ENCODE results near the gene SCAF11. TPM values are rescaled to one million over a fixed set of nuclear protein-coding genes. Genes with fewer than 3 reads are reported as not detected.
A peak's percentile ranks its signal among the peaks of the same experiment; 100 is the strongest.

Gene SCAF11
- total RNA-seq, 1 donor: 186 TPM

DNA sequence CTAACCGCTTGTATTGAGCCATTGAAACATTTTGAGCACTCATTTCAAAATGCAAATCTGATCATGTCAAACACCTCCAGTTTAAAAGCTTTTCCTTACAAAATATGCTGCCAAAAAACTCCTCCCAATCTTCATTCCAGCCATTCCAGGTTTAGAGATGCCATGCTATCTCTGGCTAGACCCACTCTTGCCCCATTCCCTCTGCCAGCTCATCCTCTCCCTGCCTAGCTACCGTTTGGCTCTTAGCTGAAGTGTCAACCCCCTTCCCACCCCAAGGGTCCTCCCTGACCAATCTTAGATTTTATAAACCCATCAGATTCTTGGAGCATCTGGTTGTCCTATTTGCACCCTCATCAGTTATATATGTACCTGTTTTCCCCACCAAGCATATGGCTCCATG, 75.0 kb downstream of the SCAF11 start:
- H3K4me3 ChIP-seq (ENCODE audit: low read depth, low read length): no peak overlapping the region
- DNase-seq (ENCODE audit: low read depth): no peak
- no peak for TF ChIP-seq CTCF (IDR thresholded peaks at IDR 0.05; ENCODE audit: insufficient read depth, low read depth, low read length)

DNA sequence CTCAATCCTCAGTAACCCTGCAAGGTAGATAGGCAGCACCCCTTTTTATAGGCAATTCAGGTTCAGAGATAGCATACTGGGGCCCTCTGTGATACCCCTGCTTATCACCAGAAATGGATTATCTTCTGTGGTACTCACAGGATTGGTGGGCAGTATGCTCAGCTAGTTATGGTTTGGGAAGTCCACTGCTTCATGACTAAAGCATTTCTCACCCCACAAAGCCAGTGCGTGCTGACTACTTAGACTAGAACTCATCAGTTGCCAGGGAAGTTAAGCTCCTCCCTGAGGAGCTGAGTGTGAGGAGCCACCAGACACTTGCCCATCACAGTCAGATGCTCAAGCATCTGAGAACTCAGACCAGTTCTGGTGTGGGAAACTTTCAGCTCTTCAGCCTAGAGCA, 76.3 kb downstream of the SCAF11 start:
- no peak for TF ChIP-seq CTCF (IDR thresholded peaks at IDR 0.05; ENCODE audit: insufficient read depth, low read depth, low read length)
- no peak overlapping the region for H3K4me3 ChIP-seq (ENCODE audit: low read depth, low read length)
- DNase-seq (ENCODE audit: low read depth): peak; percentile 58

DNA sequence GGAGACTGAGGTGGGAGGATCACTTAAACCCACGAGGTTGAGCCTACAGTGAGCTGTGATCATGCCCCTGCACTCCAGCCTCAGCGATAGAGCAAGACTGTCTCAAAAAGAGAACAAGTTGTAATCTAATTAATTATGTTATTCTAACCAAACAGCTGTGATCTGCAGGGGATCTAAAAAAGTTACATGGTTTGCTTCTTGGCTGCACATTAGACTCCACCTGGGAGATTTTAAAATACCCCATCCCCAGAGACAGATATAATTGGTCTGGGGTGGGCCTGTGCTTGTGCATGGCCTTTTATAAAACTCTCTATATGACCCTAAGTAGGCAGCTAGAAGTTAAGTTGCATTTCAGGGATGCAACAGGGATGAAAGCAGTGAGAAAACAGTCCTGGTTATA, 76.7 kb downstream of the SCAF11 start:
- TF ChIP-seq CTCF (IDR thresholded peaks at IDR 0.05; ENCODE audit: insufficient read depth, low read depth, low read length): no peak
- no peak for DNase-seq (ENCODE audit: low read depth)
- H3K4me3 ChIP-seq (ENCODE audit: low read depth, low read length): no peak overlapping the region

GRCh38 chr12:45912774-45913173, 77.6 kb downstream of the SCAF11 start:
- DNase-seq (ENCODE audit: low read depth): no peak
- no peak overlapping the region for H3K4me3 ChIP-seq (ENCODE audit: low read depth, low read length)
- no peak for TF ChIP-seq CTCF (IDR thresholded peaks at IDR 0.05; ENCODE audit: insufficient read depth, low read depth, low read length)

GRCh38 chr12:45909041-45909713, 81.2 kb downstream of the SCAF11 start:
- no peak for TF ChIP-seq CTCF (IDR thresholded peaks at IDR 0.05; ENCODE audit: insufficient read depth, low read depth, low read length)
- DNase-seq (ENCODE audit: low read depth): peak; percentile 27
- H3K4me3 ChIP-seq (ENCODE audit: low read depth, low read length): no peak overlapping the region

DNA sequence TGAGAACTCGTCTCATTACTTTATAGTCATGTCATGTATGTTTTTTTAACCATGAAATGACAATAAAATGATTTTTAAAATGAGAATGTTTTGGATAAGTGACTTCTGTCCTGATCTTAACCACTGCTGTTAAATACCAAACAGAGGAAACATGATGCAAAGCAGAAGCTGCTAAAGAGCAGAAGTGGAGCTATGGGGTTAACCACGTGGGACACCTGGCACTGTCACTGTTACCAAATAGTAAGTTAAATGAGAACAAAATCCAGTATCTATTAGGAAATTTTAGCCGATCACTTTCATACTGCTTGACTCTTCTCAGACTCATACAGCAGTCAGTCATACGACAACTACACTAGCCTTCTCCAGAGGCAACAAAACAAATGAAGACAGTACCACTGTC, 82.4 kb downstream of the SCAF11 start:
- DNase-seq (ENCODE audit: low read depth): no peak
- TF ChIP-seq CTCF (IDR thresholded peaks at IDR 0.05; ENCODE audit: insufficient read depth, low read depth, low read length): no peak
- no peak overlapping the region for H3K4me3 ChIP-seq (ENCODE audit: low read depth, low read length)

GRCh38 chr12:45898094-45898493, 92.3 kb downstream of the SCAF11 start:
- no peak overlapping the region for H3K4me3 ChIP-seq (ENCODE audit: low read depth, low read length)
- no peak for DNase-seq (ENCODE audit: low read depth)
- no peak for TF ChIP-seq CTCF (IDR thresholded peaks at IDR 0.05; ENCODE audit: insufficient read depth, low read depth, low read length)

Data from fibroblast of villous mesenchyme (primary cell).